H54 (cell line): Measurements from ENCODE around the gene SYT15.
"Not testable (repeated sequence)": the region's sequence is repeated elsewhere in the genome, so short reads cannot be mapped to it uniquely, and the experiment has no call there.

Experiments
- DNase-seq: peaks from one replicate; pipeline ENCODE4 v3.0.0; 2011; ENCODE audit warnings: low spot score, mixed read lengths; ENCODE audit not compliant: insufficient read length
- FAIRE-seq: peaks from 3 replicates; lab custom pipeline; 2011; peaks lifted over from hg19 to GRCh38; lab: Jason Lieb, UNC
- POLR2A ChIP-seq: IDR thresholded peaks from 2 replicates; pipeline ENCODE4 v1.6.1; 2011; ENCODE audit warnings: low read depth, mild to moderate bottlenecking, low read length

Gene SYT15

GRCh38 chr10:46578474-46579178 lies at the start of gene SYT15:
Gene SYT15 (plus strand): TSS chr10:46579128. CDS start chr10:46579169, 41 bp downstream.
- not testable (repeated sequence) for DNase-seq, FAIRE-seq

- not testable (repeated sequence) for FAIRE-seq, DNase-seq
Observed at GRCh38 chr10:46529742-46530141, 49.2 kb upstream of the SYT15 start.

- no peak for DNase-seq
- no peak for FAIRE-seq
- no peak for TF ChIP-seq POLR2A
Observed at GRCh38 chr10:46530249-46531186, 48.4 kb upstream of the SYT15 start.

- not testable (repeated sequence) for DNase-seq, FAIRE-seq
Observed at GRCh38 chr10:46532256-46532655, 46.7 kb upstream of the SYT15 start.

- TF ChIP-seq POLR2A = no peak
- FAIRE-seq (no peak), DNase-seq (no peak)
Observed at GRCh38 chr10:46534828-46535524, 44.0 kb upstream of the SYT15 start.

GRCh38 chr10:46536171-46536570 lies 42.8 kb upstream of the SYT15 start:
- DNase-seq = no peak
- no peak for FAIRE-seq
- no peak for TF ChIP-seq POLR2A

GRCh38 chr10:46536781-46537180 lies 42.1 kb upstream of the SYT15 start:
- no peak for DNase-seq
- TF ChIP-seq POLR2A = no peak
- no peak for FAIRE-seq

GRCh38 chr10:46537309-46537708 lies 41.6 kb upstream of the SYT15 start:
- FAIRE-seq = no peak
- TF ChIP-seq POLR2A = no peak
- no peak for DNase-seq

- no peak for TF ChIP-seq POLR2A
- no peak for FAIRE-seq
- DNase-seq = no peak
Observed at GRCh38 chr10:46538155-46538554, 40.8 kb upstream of the SYT15 start.

- TF ChIP-seq POLR2A = no peak
- DNase-seq (no peak), FAIRE-seq (no peak)
Observed at GRCh38 chr10:46538717-46539426, 40.1 kb upstream of the SYT15 start.

- FAIRE-seq = no peak
- TF ChIP-seq POLR2A = no peak
- DNase-seq = no peak
Observed at GRCh38 chr10:46539596-46540411, 39.1 kb upstream of the SYT15 start.

- no peak for TF ChIP-seq POLR2A
- DNase-seq (no peak), FAIRE-seq (no peak)
Observed at GRCh38 chr10:46540412-46541016, 38.4 kb upstream of the SYT15 start.
